SK-N-SH (cell line): ENCODE measurements around the gene SWAP70. TPM values are rescaled to one million over a fixed set of nuclear protein-coding genes. Genes with fewer than 3 reads are reported as not detected.

Experiments used
- CTCF ChIA-PET: fragments of 300-600, 350-600 bp; formaldehyde crosslinking; extraction: SDS; loops from one replicate; lab custom pipeline; 2021; lab: Yijun Ruan, JAX
- POLR2A ChIA-PET: fragments of 350-600 bp; sonication (Branson Sonifier 250); formaldehyde crosslinking; extraction: SDS; loops from one replicate; lab custom pipeline; 2020; ENCODE audit warnings: antibody characterized with exemption, inconsistent platforms; lab: Yijun Ruan, JAX
- DNase-seq: peaks from one replicate; pipeline ENCODE4 v3.0.0; 2012
- H2AFZ ChIP-seq: fragments of 200-600 bp; sonication (generic); 2 replicates; pipeline ENCODE4 v1.8.1; 2016; ENCODE audit warnings: antibody characterized with exemption, mild to moderate bottlenecking, low read depth
- H3F3A ChIP-seq: fragments of 200-600 bp; sonication (generic); replicated peaks from 2 replicates; pipeline ENCODE3; 2016; ENCODE audit warnings: antibody characterized with exemption, mild to moderate bottlenecking; ENCODE audit not compliant: insufficient read depth
- H3K27ac ChIP-seq, 2 experiments: fragments of 200-500 bp in 1 of 2; fragments of 200-600 bp in 1 of 2; sonication (Bioruptor generic) in 1 of 2; sonication (generic), shearing (Covaris generic) in 1 of 2; 2 replicates each; pipeline versions ENCODE4 v1.5.1 to v1.6.1; 2014 to 2016; ENCODE audit warnings: low read depth in 2 of 2, inconsistent platforms in 1 of 2, low read length in 1 of 2, mild to moderate bottlenecking in 1 of 2, mixed read lengths in 1 of 2
- H3K27me3 ChIP-seq: fragments of 200-600 bp; sonication (generic), shearing (Covaris generic); 2 replicates; pipeline ENCODE4 v1.6.1; 2016; ENCODE audit warnings: mixed run types; ENCODE audit not compliant: insufficient read depth
- H3K36me3 ChIP-seq, 2 experiments: fragments of 200-500 bp in 1 of 2; fragments of 200-600 bp in 1 of 2; sonication (Bioruptor generic) in 1 of 2; sonication (generic) in 1 of 2; replicated peaks in 1 of 2; 2 replicates each; pipeline versions ENCODE3 to v1.5.1; 2014 to 2016; ENCODE audit warnings: low read length in 1 of 2, mild to moderate bottlenecking in 1 of 2; ENCODE audit not compliant: insufficient read depth in 2 of 2, control insufficient read depth in 1 of 2
- H3K4me1 ChIP-seq, 2 experiments: fragments of 200-500 bp in 1 of 2; fragments of 200-600 bp in 1 of 2; sonication (Bioruptor generic) in 1 of 2; sonication (generic), shearing (Covaris generic) in 1 of 2; 2 replicates each; pipeline versions ENCODE4 v1.5.1 to v1.6.1; 2014 to 2016; ENCODE audit warnings: low read depth in 1 of 2, low read length in 1 of 2, mixed run types in 1 of 2; ENCODE audit not compliant: insufficient read depth in 2 of 2, control insufficient read depth in 1 of 2
- H3K4me2 ChIP-seq: fragments of 200-600 bp; sonication (generic), shearing (Covaris generic); 2 replicates; pipeline ENCODE4 v1.6.1; 2017; ENCODE audit warnings: mixed run types
- H3K4me3 ChIP-seq, 2 experiments: fragments of 200-500 bp in 1 of 2; fragments of 200-600 bp in 1 of 2; sonication (Bioruptor generic) in 1 of 2; sonication (generic), shearing (Covaris generic) in 1 of 2; 2 replicates each; pipeline versions ENCODE4 v1.5.1 to v1.8.1; 2014 to 2016; ENCODE audit warnings: low read depth in 2 of 2, inconsistent platforms in 1 of 2, low read length in 1 of 2, mild to moderate bottlenecking in 1 of 2, mixed read lengths in 1 of 2, moderate library complexity in 1 of 2
- H3K79me2 ChIP-seq: fragments of 200-600 bp; sonication (generic); 2 replicates; pipeline ENCODE4 v1.8.1; 2017; ENCODE audit warnings: mild to moderate bottlenecking; ENCODE audit not compliant: insufficient read depth
- H3K9ac ChIP-seq: fragments of 200-600 bp; sonication (generic); 2 replicates; pipeline ENCODE4 v1.6.1; 2017; ENCODE audit warnings: mixed run types
- H3K9me2 ChIP-seq: fragments of 200-600 bp; sonication (generic); 2 replicates; pipeline ENCODE4 v1.6.1; 2017; ENCODE audit warnings: mixed run types
- H3K9me3 ChIP-seq: fragments of 200-600 bp; sonication (generic); 2 replicates; pipeline ENCODE4 v1.6.1; 2017; ENCODE audit warnings: mixed run types, mild to moderate bottlenecking, moderate library complexity
- H4K20me1 ChIP-seq: fragments of 200-600 bp; sonication (generic); 2 replicates; pipeline ENCODE4 v1.6.1; 2017; ENCODE audit warnings: mild to moderate bottlenecking, mixed run types; ENCODE audit not compliant: insufficient read depth
- CHD2 ChIP-seq: fragments of 150-350 bp; IDR thresholded peaks from 2 replicates; pipeline ENCODE4 v1.6.1; 2018; ENCODE audit warnings: low read length; ENCODE audit not compliant: partially characterized antibody
- EP300 ChIP-seq, 2 experiments: IDR thresholded peaks; 2 replicates each; pipeline versions ENCODE4 v1.4.0 to v1.6.1; 2012; ENCODE audit warnings: borderline replicate concordance in 1 of 2, low read depth in 1 of 2, low read length in 1 of 2
- EZH2phosphoT487 ChIP-seq: fragments of 200-600 bp; sonication (generic); IDR thresholded peaks from 2 replicates; pipeline ENCODE4 v1.6.1; 2017; ENCODE audit warnings: low read depth, mixed run types, mild to moderate bottlenecking, antibody characterized with exemption, moderate library complexity, borderline replicate concordance
- FOXJ3 ChIP-seq: sonication (generic); formaldehyde crosslinking; IDR thresholded peaks from 2 replicates; pipeline ENCODE4 v1.5.1; 2020; ENCODE audit warnings: mild to moderate bottlenecking, missing genetic modification reagents
- GABPA ChIP-seq: IDR thresholded peaks from 2 replicates; pipeline ENCODE4 v1.4.0; 2012; ENCODE audit warnings: low read depth, mild to moderate bottlenecking
- GATA2 ChIP-seq: sonication (generic); formaldehyde crosslinking; IDR thresholded peaks from 2 replicates; pipeline ENCODE4 v1.5.0; 2020; ENCODE audit warnings: mild to moderate bottlenecking, missing genetic modification reagents
- MAX ChIP-seq: IDR thresholded peaks from 2 replicates; pipeline ENCODE4 v1.4.0; 2012; ENCODE audit warnings: low read depth
- MXI1 ChIP-seq: IDR thresholded peaks from 2 replicates; pipeline ENCODE4 v1.6.1; 2012; ENCODE audit warnings: mild to moderate bottlenecking, low read depth, low read length, improper control_type of control experiment
- NFIC ChIP-seq: IDR thresholded peaks from 2 replicates; pipeline ENCODE4 v1.4.0; 2012; ENCODE audit warnings: borderline replicate concordance
- NRF1 ChIP-seq: IDR thresholded peaks from 2 replicates; pipeline ENCODE4 v1.6.1; 2012; ENCODE audit warnings: low read depth, mild to moderate bottlenecking, low read length
- REST ChIP-seq: IDR thresholded peaks from 2 replicates; pipeline ENCODE4 v1.6.1; 2012; ENCODE audit warnings: mild to moderate bottlenecking, low read depth, low read length, moderate library complexity
- RFX5 ChIP-seq: IDR thresholded peaks from 2 replicates; pipeline ENCODE4 v1.6.1; 2012; ENCODE audit warnings: mild to moderate bottlenecking, improper control_type of control experiment, low read length
- TAF1 ChIP-seq: IDR thresholded peaks from 2 replicates; pipeline ENCODE4 v1.6.1; 2012; ENCODE audit warnings: low read depth, mild to moderate bottlenecking, low read length, moderate library complexity, borderline replicate concordance
- TCF12 ChIP-seq: IDR thresholded peaks from 2 replicates; pipeline ENCODE4 v1.4.0; 2012
- USF1 ChIP-seq: IDR thresholded peaks from 2 replicates; pipeline ENCODE4 v1.4.0; 2012; ENCODE audit warnings: low read depth, borderline replicate concordance
- USF2 ChIP-seq: fragments of 150-350 bp; IDR thresholded peaks from 2 replicates; pipeline ENCODE4 v1.6.1; 2017; ENCODE audit warnings: antibody characterized with exemption, low read length, low read depth, borderline replicate concordance
- WGBS: methylation state at CpG from one replicate; pipeline ENCODE4 v1.1.6; 2017; ENCODE audit warnings: low lambda C conversion rate; 5-methylcytosine and 5-hydroxymethylcytosine counted together
- polyA plus RNA-seq, 3 experiments: library from polyadenylated mRNA; depleted of rRNA; stranded (reverse); fragments of >200 nt; gene quantifications; 2 replicates each; pipeline ENCODE4 v1.2.3, GENCODE V29; 2012
- TF ChIP-seq, protein P1 (sequence below): fragments of 200-600 bp; sonication (generic); IDR thresholded peaks from 2 replicates; pipeline ENCODE4 v1.6.1; 2017; ENCODE audit warnings: antibody characterized with exemption, mild to moderate bottlenecking, moderate library complexity

The SWAP70 gene
- polyA plus RNA-seq, 1 of the 3 experiments (the other 2 are of a cell fraction) = 10.6 TPM

- Histone ChIP-seq H3K27me3 (no peaks in the 10 kb centered on the region), H2AFZ (no peak overlapping the region), H3K27ac (no peak overlapping the region), H3K4me2 (no peak overlapping the region), H3K4me3 (no peak overlapping the region), H3K79me2 (no peaks in the 10 kb centered on the region), H4K20me1 (no peaks in the 10 kb centered on the region), H3F3A (no peaks in the 10 kb centered on the region), H3K9me3 (no peaks in the 10 kb centered on the region), H3K9ac (no peak overlapping the region), H3K36me3 (no peaks in the 10 kb centered on the region), H3K9me2 (no peaks in the 10 kb centered on the region), H3K4me1 (peaks cover 0 to 2% of the 10 kb centered on the region in 2 experiments; a peak in 1 of 4 replicates)
- POLR2A ChIA-PET = no interaction called here
- DNase-seq = no peak
- CTCF ChIA-PET = no interaction called here
- 59% methylated on average over 3 of the region's 3 CpGs for WGBS
- TF ChIP-seq FOXJ3 (no peak), TCF12 (no peak), USF1 (no peak), EP300 (IDR thresholded peaks at IDR 0.05; ENCODE audit: borderline replicate concordance in 1 of 2, low read depth in 1 of 2, low read length in 1 of 2) (no peak), USF2 (no peak), RFX5 (no peak), REST (no peak)
Measured at GRCh38 chr11:9643751-9644150, 20.1 kb upstream of the SWAP70 start.

GRCh38 chr11:9645881-9646280, 18.0 kb upstream of the SWAP70 start:
- Histone ChIP-seq H3K9ac (no peak overlapping the region), H3K9me2 (no peaks in the 10 kb centered on the region), H2AFZ (no peak overlapping the region), H4K20me1 (no peaks in the 10 kb centered on the region), H3K9me3 (no peaks in the 10 kb centered on the region), H3K36me3 (no peaks in the 10 kb centered on the region), H3K4me2 (no peak overlapping the region), H3K4me3 (no peak overlapping the region), H3F3A (no peaks in the 10 kb centered on the region), H3K27ac (no peak overlapping the region), H3K27me3 (no peaks in the 10 kb centered on the region), H3K4me1 (peaks cover 0 to 2% of the 10 kb centered on the region in 2 experiments; a peak in 1 of 4 replicates), H3K79me2 (no peaks in the 10 kb centered on the region)
- ChIA-PET POLR2A (no interaction called here), CTCF (no interaction called here)
- TF ChIP-seq TCF12 (no peak), USF1 (no peak), EZH2phosphoT487 (no peak), MXI1 (no peak), GATA2 (CRISPR knock-in tag) (no peak), TAF1 (no peak), NRF1 (no peak), MAX (no peak), GABPA (no peak), CHD2 (no peak), NFIC (no peak)
- TF ChIP-seq, protein P1, sequence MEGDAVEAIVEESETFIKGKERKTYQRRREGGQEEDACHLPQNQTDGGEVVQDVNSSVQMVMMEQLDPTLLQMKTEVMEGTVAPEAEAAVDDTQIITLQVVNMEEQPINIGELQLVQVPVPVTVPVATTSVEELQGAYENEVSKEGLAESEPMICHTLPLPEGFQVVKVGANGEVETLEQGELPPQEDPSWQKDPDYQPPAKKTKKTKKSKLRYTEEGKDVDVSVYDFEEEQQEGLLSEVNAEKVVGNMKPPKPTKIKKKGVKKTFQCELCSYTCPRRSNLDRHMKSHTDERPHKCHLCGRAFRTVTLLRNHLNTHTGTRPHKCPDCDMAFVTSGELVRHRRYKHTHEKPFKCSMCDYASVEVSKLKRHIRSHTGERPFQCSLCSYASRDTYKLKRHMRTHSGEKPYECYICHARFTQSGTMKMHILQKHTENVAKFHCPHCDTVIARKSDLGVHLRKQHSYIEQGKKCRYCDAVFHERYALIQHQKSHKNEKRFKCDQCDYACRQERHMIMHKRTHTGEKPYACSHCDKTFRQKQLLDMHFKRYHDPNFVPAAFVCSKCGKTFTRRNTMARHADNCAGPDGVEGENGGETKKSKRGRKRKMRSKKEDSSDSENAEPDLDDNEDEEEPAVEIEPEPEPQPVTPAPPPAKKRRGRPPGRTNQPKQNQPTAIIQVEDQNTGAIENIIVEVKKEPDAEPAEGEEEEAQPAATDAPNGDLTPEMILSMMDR = no peak
- WGBS = 42% methylated on average over 1 of the region's 1 CpG
- DNase-seq = no peak
